OCI-LY7 (cell line): ENCODE measurements around the gene MVD. TPM values are rescaled to one million over a fixed set of nuclear protein-coding genes. Genes with fewer than 3 reads are reported as not detected.

Experiments used
- BruUV-seq: library from RNA; stranded (reverse); fragments of 400-500 nt; replicated peaks from 2 replicates; lab custom pipeline; 2021; lab: Mats Ljungman, UMichigan
- CTCF ChIA-PET: fragments of 300-600 bp; sonication (Branson Sonifier 250); formaldehyde crosslinking; loops from one replicate; lab custom pipeline; 2022; ENCODE audit warnings: antibody characterized with exemption; ENCODE audit not compliant: unreplicated experiment; lab: Charles Lee
- POLR2A ChIA-PET: fragments of 300-600 bp; sonication (Branson Sonifier 250); formaldehyde crosslinking; loops from one replicate; lab custom pipeline; 2022; ENCODE audit warnings: antibody characterized with exemption; lab: Charles Lee
- DNase-seq: peaks from one replicate; pipeline ENCODE4 v3.0.0-alpha.2; 2015; ENCODE audit warnings: low spot score
- H2AFZ ChIP-seq: fragments of 200-600 bp; sonication (generic), shearing (Covaris generic); 2 replicates; pipeline ENCODE4 v1.6.1; 2014; ENCODE audit warnings: mild to moderate bottlenecking, antibody characterized with exemption, low read length, moderate library complexity
- H3K27ac ChIP-seq: fragments of 200-600 bp; sonication (generic); 2 replicates; pipeline ENCODE4 v1.5.1; 2014; ENCODE audit warnings: mixed run types, low read depth, mild to moderate bottlenecking, moderate library complexity, low read length, inconsistent platforms; ENCODE audit not compliant: poor library complexity, severe bottlenecking
- H3K36me3 ChIP-seq: fragments of 200-600 bp; sonication (generic); 2 replicates; pipeline ENCODE4 v1.6.1; 2014; ENCODE audit warnings: mild to moderate bottlenecking, antibody characterized with exemption, low read length, moderate library complexity, mixed read lengths; ENCODE audit not compliant: insufficient read depth
- H3K4me1 ChIP-seq: fragments of 200-600 bp; sonication (generic); 2 replicates; pipeline ENCODE4 v1.5.1; 2014; ENCODE audit warnings: mild to moderate bottlenecking, low read length; ENCODE audit not compliant: insufficient read depth, poor library complexity, severe bottlenecking
- H3K4me2 ChIP-seq: fragments of 200-600 bp; sonication (generic); 2 replicates; pipeline ENCODE4 v1.6.1; 2014; ENCODE audit warnings: mild to moderate bottlenecking, low read length
- H3K4me3 ChIP-seq: fragments of 200-600 bp; sonication (generic); 2 replicates; pipeline ENCODE4 v1.5.1; 2014; ENCODE audit warnings: mild to moderate bottlenecking, low read depth, low read length; ENCODE audit not compliant: poor library complexity, severe bottlenecking
- H3K79me2 ChIP-seq: fragments of 200-600 bp; sonication (generic); 2 replicates; pipeline ENCODE4 v1.6.1; 2016; ENCODE audit warnings: low read depth, mild to moderate bottlenecking, low read length, moderate library complexity, mixed read lengths; ENCODE audit not compliant: insufficient read depth
- H3K9me2 ChIP-seq: fragments of 200-600 bp; sonication (generic); 2 replicates; pipeline ENCODE4 v1.6.1; 2016; ENCODE audit warnings: mild to moderate bottlenecking, low read length, mixed read lengths; ENCODE audit not compliant: insufficient read depth
- H3K9me3 ChIP-seq: fragments of 200-600 bp; sonication (generic); 2 replicates; pipeline ENCODE4 v1.6.1; 2014; ENCODE audit warnings: mild to moderate bottlenecking, mixed run types, low read length, mixed read lengths
- H4K20me1 ChIP-seq: fragments of 200-600 bp; sonication (generic); 2 replicates; pipeline ENCODE4 v1.6.1; 2014; ENCODE audit warnings: mild to moderate bottlenecking, antibody characterized with exemption, low read length, moderate library complexity, mixed read lengths; ENCODE audit not compliant: insufficient read depth
- CTCF ChIP-seq: fragments of 200-600 bp; sonication (generic); conservative IDR thresholded peaks from 2 replicates; pipeline ENCODE4 v1.5.1; 2014; ENCODE audit warnings: mild to moderate bottlenecking, antibody characterized with exemption, low read length, moderate library complexity, mixed read lengths
- EZH2phosphoT487 ChIP-seq: fragments of 200-600 bp; sonication (generic); IDR thresholded peaks from 2 replicates; pipeline ENCODE4 v1.6.1; 2018; ENCODE audit warnings: low read depth, borderline replicate concordance, mild to moderate bottlenecking, mixed run types, antibody characterized with exemption, low read length, moderate library complexity, mixed read lengths
- intact Hi-C: fragments of 100-400 bp; cut with micrococcal nuclease; formaldehyde crosslinking; loops from one replicate; pipeline ENCODE4 v1.10.0; 2022; ENCODE audit not compliant: unreplicated experiment
- total RNA-seq, 2 experiments: library from RNA; depleted of rRNA in 1 of 2; stranded (reverse); fragments of >200 nt in 1 of 2; shearing (Covaris generic) in 1 of 2; gene quantifications; 2 replicates each; pipeline ENCODE4 v1.2.3, GENCODE V29; 2014 to 2022

Gene MVD
- total RNA-seq, 2 experiments from 2014 or later = 65.6 to 158 TPM

GRCh38 chr16:88705801-88706228 lies 42.9 kb upstream of the MVD start:
- Histone ChIP-seq H3K4me1 (peaks cover 59% of the 10 kb centered on the region), H3K27ac (peak overlapping the region; percentile 71), H3K9me2 (no peaks in the 10 kb centered on the region), H4K20me1 (no peaks in the 10 kb centered on the region), H3K36me3 (no peaks in the 10 kb centered on the region; the same call in 1 of the 2 replicates), H3K79me2 (peaks cover 26% of the 10 kb centered on the region; the same call in 1 of the 2 replicates), H2AFZ (no peak overlapping the region), H3K4me2 (peak overlapping the region; percentile 79), H3K9me3 (no peaks in the 10 kb centered on the region), H3K4me3 (peak overlapping the region; percentile 89)
- intact Hi-C loops = loop anchor here (2.0 kb wide), 1 partner anchor 77 kb away; no protein-coding TSS in a partner anchor
- CTCF ChIA-PET = no interaction called here
- TF ChIP-seq EZH2phosphoT487 (no peak), CTCF (no peak)
- POLR2A ChIA-PET = no interaction called here
- no TSS peak for BruUV-seq
- peak; percentile 24 for DNase-seq

- H2AFZ ChIP-seq = no peak overlapping the region
- TF ChIP-seq EZH2phosphoT487 (no peak), CTCF (no peak)
- peak overlapping the region; percentile 79 for H3K4me2 ChIP-seq
- H3K79me2 ChIP-seq = peaks cover 26% of the 10 kb centered on the region; the same call in 1 of the 2 replicates
- intact Hi-C loops = no loop called here
- no peaks in the 10 kb centered on the region for H3K9me2 ChIP-seq
- H4K20me1 ChIP-seq = no peaks in the 10 kb centered on the region
- no peaks in the 10 kb centered on the region for H3K9me3 ChIP-seq
- peak overlapping the region; percentile 89 for H3K4me3 ChIP-seq
- BruUV-seq = no TSS peak
- peak overlapping the region; percentile 71 for H3K27ac ChIP-seq
- no peaks in the 10 kb centered on the region; the same call in 1 of the 2 replicates for H3K36me3 ChIP-seq
- CTCF ChIA-PET = interaction anchor here (0.6 kb wide), 2 partner anchors 9 to 81 kb away, joined by 3 to 4 read pairs; no protein-coding TSS in a partner anchor
- POLR2A ChIA-PET = no interaction called here
- peaks cover 65% of the 10 kb centered on the region for H3K4me1 ChIP-seq
- peak; percentile 44 for DNase-seq
These were observed 42.3 kb upstream of the MVD start for GRCh38 chr16:88705076-88705684.
